ENCODE data around the gene OR51A7.

OR51A7 gene

DNA sequence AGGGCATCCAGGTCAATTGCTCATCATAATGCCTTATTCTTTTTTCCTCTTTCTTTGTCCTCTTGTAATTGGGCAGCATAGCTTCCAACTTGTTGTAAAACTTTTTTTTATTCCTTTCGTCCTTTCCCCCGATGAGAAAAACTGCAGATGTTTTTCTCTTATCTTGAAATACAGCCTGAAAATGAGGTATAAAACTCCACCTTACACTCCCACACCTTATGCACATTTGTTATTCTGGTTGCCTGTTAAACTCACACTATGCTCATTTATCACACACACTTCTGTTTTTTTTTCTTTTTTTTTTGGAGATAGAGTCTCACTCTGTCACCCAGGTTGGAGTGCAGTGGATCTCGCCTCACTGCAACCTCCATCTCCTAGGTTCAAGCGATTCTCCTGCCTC lies 53.8 kb downstream of the OR51A7 start:
- no peak for DNase-seq

Data from SW 1271 (cell line).